ENCODE data around the gene SPOCK1.

DNA sequence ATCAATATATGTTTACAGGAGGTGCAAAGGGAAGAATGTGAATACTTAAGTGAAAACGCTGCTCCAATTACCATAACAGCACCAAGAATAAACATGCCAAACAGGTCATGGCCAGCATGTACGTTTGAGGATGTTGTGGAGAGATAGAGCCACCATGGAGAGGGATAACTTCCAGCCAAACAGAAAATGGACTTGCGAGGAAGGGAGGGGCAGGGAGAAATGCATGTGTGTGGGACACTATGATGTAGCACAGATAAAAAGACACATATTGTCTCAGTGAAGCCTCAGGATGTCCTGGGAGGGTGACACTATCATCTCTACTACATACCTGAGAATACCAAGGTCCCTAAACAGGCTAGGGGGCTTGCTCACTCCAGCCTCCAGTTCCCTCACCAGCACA is 488.9 kb downstream of the SPOCK1 start:
- no peak for TF ChIP-seq ZNF384 (IDR thresholded peaks at IDR 0.05)
- TF ChIP-seq FOXA1 (IDR thresholded peaks at IDR 0.05): no peak
- no peak for TF ChIP-seq BHLHE40 (IDR thresholded peaks at IDR 0.05; ENCODE audit: borderline replicate concordance)
- TF ChIP-seq SUZ12 (IDR thresholded peaks at IDR 0.05): no peak
- TF ChIP-seq CTBP1 (IDR thresholded peaks at IDR 0.05; ENCODE audit: borderline replicate concordance): no peak
- no peak for TF ChIP-seq HDGF (IDR thresholded peaks at IDR 0.05; ENCODE audit: borderline replicate concordance)
- no peak for TF ChIP-seq ELF4 (IDR thresholded peaks at IDR 0.05)
- no peak for TF ChIP-seq FOXM1 (IDR thresholded peaks at IDR 0.05; ENCODE audit: borderline replicate concordance)
- TF ChIP-seq SP1 (IDR thresholded peaks at IDR 0.05): no peak
- TF ChIP-seq, protein P1, sequence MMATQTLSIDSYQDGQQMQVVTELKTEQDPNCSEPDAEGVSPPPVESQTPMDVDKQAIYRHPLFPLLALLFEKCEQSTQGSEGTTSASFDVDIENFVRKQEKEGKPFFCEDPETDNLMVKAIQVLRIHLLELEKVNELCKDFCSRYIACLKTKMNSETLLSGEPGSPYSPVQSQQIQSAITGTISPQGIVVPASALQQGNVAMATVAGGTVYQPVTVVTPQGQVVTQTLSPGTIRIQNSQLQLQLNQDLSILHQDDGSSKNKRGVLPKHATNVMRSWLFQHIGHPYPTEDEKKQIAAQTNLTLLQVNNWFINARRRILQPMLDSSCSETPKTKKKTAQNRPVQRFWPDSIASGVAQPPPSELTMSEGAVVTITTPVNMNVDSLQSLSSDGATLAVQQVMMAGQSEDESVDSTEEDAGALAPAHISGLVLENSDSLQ (IDR thresholded peaks at IDR 0.05): no peak
- no peak for TF ChIP-seq L3MBTL2 (conservative IDR thresholded peaks at IDR 0.05)
- TF ChIP-seq LEF1 (IDR thresholded peaks at IDR 0.05; ENCODE audit: borderline replicate concordance): no peak
- TF ChIP-seq NFRKB (IDR thresholded peaks at IDR 0.05): no peak

Data from HEK293T (cell line).